Type B pancreatic cell (in vitro differentiated cells): ENCODE measurements around the gene NPAS3. TPM values are rescaled to one million over a fixed set of nuclear protein-coding genes. Genes with fewer than 3 reads are reported as not detected.
A peak's percentile ranks its signal among the peaks of the same experiment; 100 is the strongest.

ENCODE experiments used
- DNase-seq: peaks from one replicate; pipeline ENCODE4 v3.0.0; 2021; ENCODE audit warnings: mixed read lengths; ENCODE audit not compliant: unreplicated experiment; ENCODE audit errors: extremely low spot score
- H3K27ac Mint-ChIP-seq: 2 replicates; pipeline ENCODE4 v1.8.0; 2021; ENCODE audit warnings: mild to moderate bottlenecking, mixed read lengths
- H3K27me3 Mint-ChIP-seq: 2 replicates; pipeline ENCODE4 v1.8.0; 2021; ENCODE audit warnings: mixed read lengths
- H3K36me3 Mint-ChIP-seq: 2 replicates; pipeline ENCODE4 v1.8.0; 2021; ENCODE audit warnings: mixed read lengths
- H3K4me1 Mint-ChIP-seq: one replicate; pipeline ENCODE4 v1.8.0; 2021; ENCODE audit warnings: mixed read lengths; ENCODE audit not compliant: unreplicated experiment
- H3K4me3 Mint-ChIP-seq: 2 replicates; pipeline ENCODE4 v1.8.0; 2021; ENCODE audit warnings: mild to moderate bottlenecking, mixed read lengths
- H3K9me3 Mint-ChIP-seq: 2 replicates; pipeline ENCODE4 v1.8.0; 2021; ENCODE audit warnings: mixed read lengths
- total RNA-seq: library from RNA; stranded (reverse); gene quantifications from 2 replicates; pipeline ENCODE4 v1.2.1, GENCODE V29; 2021; ENCODE audit warnings: low replicate concordance
- TF ChIP-seq, protein P1 (sequence below): fragments of 200-600 bp; sonication (generic); conservative IDR thresholded peaks from 2 replicates; pipeline ENCODE4 v1.5.0; 2021; ENCODE audit warnings: antibody characterized with exemption, mild to moderate bottlenecking

Gene NPAS3
- total RNA-seq, 1 donor from 2014 or later, result 8.7 TPM

DNA sequence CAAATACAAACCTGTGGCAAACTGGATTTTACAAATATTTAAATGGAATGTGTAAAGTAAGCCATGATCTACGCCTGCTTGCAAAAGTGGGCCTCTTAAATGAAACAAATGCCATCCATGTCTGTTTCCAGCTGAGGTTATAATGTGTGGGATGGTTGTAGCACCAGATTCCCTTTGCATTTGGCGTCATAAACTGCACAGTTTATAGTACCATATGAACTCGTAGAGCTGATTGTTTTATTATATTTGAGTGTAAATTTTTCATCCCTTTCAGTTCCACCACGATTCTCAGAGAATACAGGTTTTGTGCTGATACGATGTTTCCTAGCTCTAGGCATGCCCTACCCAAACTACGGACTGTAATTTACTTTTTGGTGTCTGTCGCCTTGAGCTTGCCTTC is 637.3 kb downstream of the NPAS3 start:
- TF ChIP-seq, protein P1, sequence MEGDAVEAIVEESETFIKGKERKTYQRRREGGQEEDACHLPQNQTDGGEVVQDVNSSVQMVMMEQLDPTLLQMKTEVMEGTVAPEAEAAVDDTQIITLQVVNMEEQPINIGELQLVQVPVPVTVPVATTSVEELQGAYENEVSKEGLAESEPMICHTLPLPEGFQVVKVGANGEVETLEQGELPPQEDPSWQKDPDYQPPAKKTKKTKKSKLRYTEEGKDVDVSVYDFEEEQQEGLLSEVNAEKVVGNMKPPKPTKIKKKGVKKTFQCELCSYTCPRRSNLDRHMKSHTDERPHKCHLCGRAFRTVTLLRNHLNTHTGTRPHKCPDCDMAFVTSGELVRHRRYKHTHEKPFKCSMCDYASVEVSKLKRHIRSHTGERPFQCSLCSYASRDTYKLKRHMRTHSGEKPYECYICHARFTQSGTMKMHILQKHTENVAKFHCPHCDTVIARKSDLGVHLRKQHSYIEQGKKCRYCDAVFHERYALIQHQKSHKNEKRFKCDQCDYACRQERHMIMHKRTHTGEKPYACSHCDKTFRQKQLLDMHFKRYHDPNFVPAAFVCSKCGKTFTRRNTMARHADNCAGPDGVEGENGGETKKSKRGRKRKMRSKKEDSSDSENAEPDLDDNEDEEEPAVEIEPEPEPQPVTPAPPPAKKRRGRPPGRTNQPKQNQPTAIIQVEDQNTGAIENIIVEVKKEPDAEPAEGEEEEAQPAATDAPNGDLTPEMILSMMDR, result no peak
- peaks cover 12% of the 10 kb centered on the region for H3K9me3 Mint-ChIP-seq
- H3K27me3 Mint-ChIP-seq, result peaks cover 15% of the 10 kb centered on the region
- H3K27ac Mint-ChIP-seq, result no peak overlapping the region
- H3K4me1 Mint-ChIP-seq, result peaks cover 10% of the 10 kb centered on the region
- no peak for DNase-seq
- H3K4me3 Mint-ChIP-seq, result no peak overlapping the region
- no peaks in the 10 kb centered on the region for H3K36me3 Mint-ChIP-seq

DNA sequence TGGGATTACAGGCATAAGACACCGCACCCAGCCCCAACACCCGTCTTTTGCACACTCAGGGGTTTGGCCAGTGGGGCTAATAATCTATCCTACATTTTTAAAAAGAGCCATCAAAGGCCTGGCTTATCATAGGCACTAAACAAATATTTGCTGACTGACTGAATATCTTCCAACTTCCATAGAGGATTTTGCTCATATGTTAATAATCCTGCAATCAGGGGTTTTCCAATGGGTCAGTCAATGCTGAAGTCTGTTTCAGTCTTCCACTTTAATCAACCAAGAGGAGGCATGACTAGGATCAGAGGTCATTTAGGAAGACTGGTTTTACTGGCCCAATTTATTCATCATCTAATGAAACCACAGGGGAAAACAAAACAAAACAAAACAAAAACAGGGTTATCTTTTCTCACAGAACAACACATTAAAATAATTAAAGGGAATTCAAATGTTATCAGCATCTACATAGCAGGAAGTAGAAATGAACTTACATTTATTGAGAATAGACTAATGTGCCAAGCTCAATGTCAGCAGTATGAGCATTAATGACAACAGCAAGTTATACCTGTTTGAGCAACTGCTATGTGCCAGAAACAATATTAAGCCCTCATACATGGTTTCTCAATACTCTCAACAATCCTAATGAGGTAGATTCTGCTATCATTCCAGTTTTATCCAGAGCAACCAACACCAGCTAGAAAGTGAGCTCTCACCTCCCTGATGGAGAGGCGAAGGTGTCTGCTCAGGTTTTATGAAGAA is 640.0 kb downstream of the NPAS3 start:
- Mint-ChIP-seq H3K27me3 (peaks cover 15% of the 10 kb centered on the region), H3K9me3 (peaks cover 7% of the 10 kb centered on the region), H3K36me3 (no peaks in the 10 kb centered on the region), H3K4me3 (no peak overlapping the region), H3K27ac (no peak overlapping the region), H3K4me1 (peaks cover 5% of the 10 kb centered on the region)
- DNase-seq, result no peak
- TF ChIP-seq, protein P1, result no peak

DNA sequence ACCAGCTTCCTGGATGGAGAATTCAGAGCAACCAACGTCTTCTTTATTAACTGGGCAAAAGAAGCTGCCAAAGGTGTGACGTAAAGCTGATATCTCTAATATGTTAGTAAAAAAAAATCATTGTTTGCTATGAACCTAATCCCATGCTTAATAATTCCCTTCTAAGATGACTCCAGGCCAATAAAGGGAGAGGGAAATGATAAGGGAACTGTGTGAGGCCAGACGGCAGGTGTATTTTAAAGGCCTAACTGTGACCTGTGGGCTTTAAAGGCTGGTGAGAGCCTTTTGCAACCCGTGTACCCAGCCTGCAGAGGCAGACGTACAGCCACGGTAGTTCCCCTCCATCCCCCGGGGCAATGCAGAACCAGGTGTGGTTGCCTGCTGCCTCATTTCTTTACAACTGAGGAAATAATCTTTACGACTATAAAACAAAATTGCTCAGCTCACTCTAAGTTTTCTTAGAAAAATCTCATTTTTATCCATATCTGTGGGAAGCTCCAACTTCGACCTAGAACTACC is 641.6 kb downstream of the NPAS3 start:
- no peak overlapping the region for H3K4me3 Mint-ChIP-seq
- peaks cover 7% of the 10 kb centered on the region for H3K27me3 Mint-ChIP-seq
- H3K27ac Mint-ChIP-seq, result no peak overlapping the region
- TF ChIP-seq, protein P1, result no peak
- no peaks in the 10 kb centered on the region for H3K36me3 Mint-ChIP-seq
- peaks cover 5% of the 10 kb centered on the region for H3K4me1 Mint-ChIP-seq
- H3K9me3 Mint-ChIP-seq, result peaks cover 5% of the 10 kb centered on the region
- no peak for DNase-seq

DNA sequence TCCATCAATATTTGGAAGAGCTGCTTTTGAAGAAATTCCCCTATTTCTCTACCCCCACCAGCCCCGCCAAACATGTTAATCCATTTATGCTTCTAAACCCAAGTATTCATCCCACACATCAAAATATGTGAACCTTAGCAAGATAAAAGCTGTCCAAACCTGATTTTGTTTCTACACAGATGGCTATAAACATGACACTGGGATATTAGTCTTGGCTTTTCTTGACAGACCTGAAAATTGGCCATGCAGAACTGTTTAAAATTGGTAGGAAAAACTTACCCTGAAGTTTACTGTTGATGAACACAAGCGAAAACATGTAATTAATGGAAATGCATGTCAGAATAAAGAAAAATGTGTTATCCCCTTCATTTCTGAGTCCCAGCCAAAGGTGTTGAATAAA is 642.2 kb downstream of the NPAS3 start:
- H3K4me3 Mint-ChIP-seq, result peak overlapping the region; percentile 21
- no peaks in the 10 kb centered on the region for H3K36me3 Mint-ChIP-seq
- peaks cover 3% of the 10 kb centered on the region for H3K27me3 Mint-ChIP-seq
- TF ChIP-seq, protein P1, result no peak
- DNase-seq, result no peak
- H3K27ac Mint-ChIP-seq, result no peak overlapping the region
- peaks cover 5% of the 10 kb centered on the region for H3K4me1 Mint-ChIP-seq
- H3K9me3 Mint-ChIP-seq, result peaks cover 5% of the 10 kb centered on the region

DNA sequence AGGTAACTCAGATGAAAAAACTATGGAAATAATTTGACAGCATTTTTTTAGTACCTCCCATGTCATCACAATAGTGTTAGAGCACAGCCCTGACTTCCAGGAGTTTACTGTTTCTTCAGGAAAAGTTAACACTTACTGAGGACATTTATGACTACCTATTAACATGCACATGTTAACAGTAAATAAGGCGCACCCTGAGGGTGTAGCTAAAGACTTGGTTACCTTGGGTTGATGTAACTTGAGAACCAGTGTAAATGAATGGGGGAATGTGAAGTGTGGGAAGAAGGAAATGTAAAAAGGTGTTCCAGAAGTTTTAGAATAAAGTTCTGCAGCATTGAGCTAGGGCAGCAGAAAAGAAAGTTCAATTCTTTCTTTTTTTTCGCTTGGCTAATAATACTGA is 646.0 kb downstream of the NPAS3 start:
- TF ChIP-seq, protein P1, result no peak
- no peak overlapping the region for H3K4me3 Mint-ChIP-seq
- H3K27me3 Mint-ChIP-seq, result peaks cover 6% of the 10 kb centered on the region
- DNase-seq, result no peak
- no peaks in the 10 kb centered on the region for H3K36me3 Mint-ChIP-seq
- H3K4me1 Mint-ChIP-seq, result peaks cover 5% of the 10 kb centered on the region
- H3K9me3 Mint-ChIP-seq, result no peaks in the 10 kb centered on the region
- H3K27ac Mint-ChIP-seq, result no peak overlapping the region
